HL-60 (cell line): ENCODE measurements around the gene HOXC4.

Experiments used
- DNase-seq, 2 experiments: peaks; one replicate each; pipeline ENCODE4 v3.0.0-alpha.2; 2010 to 2020; ENCODE audit warnings: low read depth in 1 of 2, low spot score in 1 of 2
- H3K27ac ChIP-seq: fragments of 250-450 bp; sonication (Bioruptor Pico); replicated peaks from 2 replicates; pipeline ENCODE4 v1.5.1; 2020; ENCODE audit warnings: mild to moderate bottlenecking, moderate library complexity
- H3K27me3 ChIP-seq: fragments of 250-450 bp; sonication (Bioruptor Pico); 2 replicates; pipeline ENCODE4 v1.5.1; 2021; ENCODE audit warnings: mild to moderate bottlenecking, moderate library complexity; ENCODE audit not compliant: insufficient read depth, poor library complexity, severe bottlenecking
- H3K4me3 ChIP-seq: replicated peaks from 2 replicates; pipeline ENCODE4 v1.5.1; 2011; ENCODE audit warnings: mild to moderate bottlenecking, control low read depth, low read length; ENCODE audit not compliant: insufficient read depth
- CTCF ChIP-seq: IDR thresholded peaks from one replicate; pipeline ENCODE4 v1.5.1; 2011; ENCODE audit warnings: low read length, control low read depth, inconsistent platforms; ENCODE audit not compliant: insufficient read depth
- GABPA ChIP-seq: IDR thresholded peaks from 2 replicates; pipeline ENCODE4 v1.6.1; 2012; ENCODE audit warnings: low read depth
- POLR2AphosphoS5 ChIP-seq: IDR thresholded peaks from 2 replicates; pipeline ENCODE4 v1.6.1; 2012; ENCODE audit warnings: low read depth
- REST ChIP-seq: IDR thresholded peaks from 2 replicates; pipeline ENCODE4 v1.6.1; 2012; ENCODE audit warnings: low read depth; ENCODE audit not compliant: insufficient replicate concordance
- SPI1 ChIP-seq: IDR thresholded peaks from 2 replicates; pipeline ENCODE4 v1.6.1; 2012; ENCODE audit warnings: low read depth, mild to moderate bottlenecking, borderline replicate concordance

HOXC4 gene

GRCh38 chr12:54024581-54025305 is 28.9 kb upstream of the HOXC4 start:
- TF ChIP-seq SPI1 (no peak), POLR2AphosphoS5 (no peak), GABPA (no peak), REST (no peak), CTCF (no peak)
- Histone ChIP-seq H3K27ac (no peak overlapping the region), H3K27me3 (peaks cover 23% of the 10 kb centered on the region), H3K4me3 (no peak overlapping the region)
- no peak for DNase-seq

- no peak for DNase-seq
- no peak overlapping the region for H3K4me3 ChIP-seq
- TF ChIP-seq POLR2AphosphoS5 (no peak), CTCF (no peak), GABPA (no peak)
- no peak overlapping the region for H3K27ac ChIP-seq
- peaks cover 33% of the 10 kb centered on the region for H3K27me3 ChIP-seq
These were observed 27.9 kb upstream of the HOXC4 start for GRCh38 chr12:54025499-54026405.

GRCh38 chr12:54026640-54027441 is 26.8 kb upstream of the HOXC4 start:
- peaks cover 44% of the 10 kb centered on the region for H3K27me3 ChIP-seq
- TF ChIP-seq GABPA (no peak), REST (no peak), SPI1 (peak; percentile 15; the same call in 1 of the 2 replicates)
- no peak overlapping the region for H3K27ac ChIP-seq
- peak in 1 of 2 experiments; percentile 48 for DNase-seq
- H3K4me3 ChIP-seq: no peak overlapping the region

- no peak for DNase-seq
- Histone ChIP-seq H3K27ac (no peak overlapping the region), H3K27me3 (peaks cover 50% of the 10 kb centered on the region), H3K4me3 (no peak overlapping the region)
- TF ChIP-seq SPI1: no peak
- TF ChIP-seq REST: no peak
- no peak for TF ChIP-seq POLR2AphosphoS5
- no peak for TF ChIP-seq GABPA
- TF ChIP-seq CTCF: no peak
These were observed 26.2 kb upstream of the HOXC4 start for GRCh38 chr12:54027442-54027786.
